GM19193 (cell line): Measurements from ENCODE around the gene FADS6.

Experiments
- POLR2A ChIP-seq: IDR thresholded peaks from 4 replicates; pipeline ENCODE4 v1.6.1; 2011; ENCODE audit not compliant: insufficient read depth, insufficient read length; ENCODE audit errors: extremely low read depth

The FADS6 gene

GRCh38 chr17:74901353-74902135 lies 8.1 kb upstream of the FADS6 start:
- no peak for TF ChIP-seq POLR2A

- TF ChIP-seq POLR2A = no peak
Observed at GRCh38 chr17:74900208-74900607, 6.8 kb upstream of the FADS6 start.

GRCh38 chr17:74898376-74898946 lies 5.0 kb upstream of the FADS6 start:
- no peak for TF ChIP-seq POLR2A

GRCh38 chr17:74893936-74894671 lies 671 bp upstream of the FADS6 start:
- no peak for TF ChIP-seq POLR2A

GRCh38 chr17:74892013-74892841 lies 1.2 kb downstream of the FADS6 start:
- TF ChIP-seq POLR2A = no peak

GRCh38 chr17:74890554-74890953 lies 2.9 kb downstream of the FADS6 start:
- TF ChIP-seq POLR2A = no peak

GRCh38 chr17:74888469-74888868 lies 5.0 kb downstream of the FADS6 start:
- TF ChIP-seq POLR2A = no peak

- no peak for TF ChIP-seq POLR2A
Observed at GRCh38 chr17:74883241-74883745, 10.1 kb downstream of the FADS6 start.

GRCh38 chr17:74882517-74883240 lies 10.8 kb downstream of the FADS6 start:
- no peak for TF ChIP-seq POLR2A

- no peak for TF ChIP-seq POLR2A
Observed at GRCh38 chr17:74881073-74881472, 12.4 kb downstream of the FADS6 start.

GRCh38 chr17:74879308-74879707 lies 14.1 kb downstream of the FADS6 start:
- no peak for TF ChIP-seq POLR2A

- no peak for TF ChIP-seq POLR2A
Observed at GRCh38 chr17:74878658-74879057, 14.8 kb downstream of the FADS6 start.

GRCh38 chr17:74877592-74878548 lies 15.6 kb downstream of the FADS6 start:
- no peak for TF ChIP-seq POLR2A
